ENCODE measurements around the gene ACTN4.

Gene ACTN4

DNA sequence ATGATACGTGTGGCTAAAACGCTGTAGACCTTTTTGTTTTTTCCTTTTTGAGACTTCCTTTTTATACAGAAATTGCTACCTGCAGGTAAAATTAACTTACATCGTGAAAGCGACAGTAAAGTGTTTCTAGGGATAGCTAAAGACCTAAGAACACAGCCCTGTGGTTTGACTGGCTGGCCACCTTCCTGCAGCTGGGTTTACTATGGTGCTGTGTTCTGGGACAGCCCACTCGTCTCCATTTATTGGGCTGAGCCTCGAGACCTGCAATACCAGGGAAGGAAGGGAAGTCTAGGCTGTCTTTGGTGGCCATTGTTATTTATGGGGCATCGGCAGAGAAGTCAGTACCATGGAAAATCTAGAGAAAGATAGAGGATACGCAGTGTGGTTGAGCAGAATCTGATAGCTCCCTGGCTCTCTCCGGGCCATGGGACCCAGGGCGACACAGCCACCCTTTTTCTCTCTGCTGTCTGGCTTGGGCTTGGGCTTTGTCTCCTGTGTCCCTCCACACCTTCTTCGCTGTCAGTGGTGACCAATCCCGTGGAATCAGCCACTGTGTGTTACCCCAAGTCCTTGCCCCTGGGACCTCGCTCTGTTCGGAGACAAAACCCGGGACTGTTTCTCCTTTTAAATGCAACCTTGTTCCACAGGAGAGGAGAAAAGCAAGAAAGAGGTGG lies 30.9 kb downstream of the ACTN4 start:
- DNase-seq (ENCODE audit: low spot score), result no peak

DNA sequence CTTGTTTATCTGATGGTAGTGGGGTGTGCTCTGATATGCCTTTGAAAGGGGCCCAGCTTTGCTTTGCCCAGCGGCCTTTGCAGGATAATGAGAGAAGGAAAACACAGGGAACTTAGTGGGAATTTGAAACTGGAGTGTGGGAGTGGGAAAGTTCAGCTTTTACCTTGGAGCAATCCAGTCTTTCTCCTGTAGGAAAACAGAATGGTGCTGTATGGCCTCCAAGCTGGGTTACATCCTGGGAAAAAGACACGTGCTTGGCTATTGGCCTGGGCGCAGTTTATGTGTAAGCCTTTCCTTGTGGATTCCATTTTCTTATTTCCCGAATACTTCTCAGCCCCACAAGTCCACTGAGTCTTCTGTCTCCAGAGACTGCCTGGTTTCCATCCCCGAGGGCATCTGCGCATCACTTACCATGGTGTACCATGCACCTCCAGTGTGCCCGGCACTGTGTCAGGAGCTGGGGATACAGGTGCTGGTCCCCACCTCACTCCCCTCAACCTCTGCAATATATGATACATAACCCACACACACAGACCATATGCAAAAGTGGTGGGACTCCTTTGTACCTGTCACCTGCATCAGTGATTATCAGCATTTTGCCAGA lies 31.5 kb downstream of the ACTN4 start:
- DNase-seq (ENCODE audit: low spot score), result no peak

DNA sequence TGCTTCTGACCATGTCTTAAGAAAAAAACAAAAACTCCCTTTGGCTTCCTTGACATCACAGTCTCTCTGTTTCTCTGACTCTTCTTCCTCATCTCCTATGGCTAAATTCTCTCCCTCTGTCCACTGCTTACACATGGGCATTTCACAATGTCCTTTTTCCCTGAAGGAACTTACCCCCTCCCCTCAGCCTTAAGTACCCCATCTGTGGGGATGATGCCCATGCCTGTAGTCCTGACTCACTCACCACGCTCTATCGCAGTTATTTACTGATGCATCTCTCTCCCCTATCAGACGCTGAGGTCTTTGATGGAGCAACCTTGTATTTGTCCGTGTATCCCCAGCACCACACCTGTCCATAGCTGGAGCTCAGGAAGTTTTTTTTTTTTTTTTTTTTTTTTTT lies 32.4 kb downstream of the ACTN4 start:
- no peak for DNase-seq (ENCODE audit: low spot score)

GRCh38 chr19:38682195-38682867 lies 34.9 kb downstream of the ACTN4 start:
- DNase-seq (ENCODE audit: low spot score), result no peak

DNA sequence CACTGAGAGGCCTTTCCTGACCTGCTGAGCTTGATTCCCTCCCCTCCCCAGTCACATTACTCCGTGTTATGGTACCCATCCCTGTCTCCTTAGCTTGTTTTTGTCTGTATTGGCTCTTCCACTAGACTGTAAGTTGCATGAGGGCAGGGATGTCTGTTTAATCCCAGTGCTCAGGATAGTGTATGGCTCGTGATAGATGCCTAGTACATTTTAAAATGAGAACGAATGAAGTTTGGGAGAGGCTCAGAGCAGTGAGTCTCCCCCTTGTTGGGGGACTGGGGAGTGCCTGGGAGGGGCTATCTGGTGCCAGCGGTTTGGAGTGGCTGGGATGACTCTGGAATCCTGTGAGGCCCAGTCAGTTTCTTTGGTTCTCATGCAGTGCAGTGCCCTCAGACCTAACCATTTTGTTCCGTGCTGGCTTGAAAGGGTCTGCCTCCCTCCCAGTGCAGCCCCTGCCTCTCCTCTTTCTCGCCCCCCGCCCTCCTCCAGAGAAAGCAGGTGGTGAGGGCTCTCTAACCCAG lies 35.5 kb downstream of the ACTN4 start:
- no peak for DNase-seq (ENCODE audit: low spot score)

- peak; percentile 87 for DNase-seq (ENCODE audit: low spot score)
Observed at GRCh38 chr19:38683393-38684077, 36.1 kb downstream of the ACTN4 start.

DNA sequence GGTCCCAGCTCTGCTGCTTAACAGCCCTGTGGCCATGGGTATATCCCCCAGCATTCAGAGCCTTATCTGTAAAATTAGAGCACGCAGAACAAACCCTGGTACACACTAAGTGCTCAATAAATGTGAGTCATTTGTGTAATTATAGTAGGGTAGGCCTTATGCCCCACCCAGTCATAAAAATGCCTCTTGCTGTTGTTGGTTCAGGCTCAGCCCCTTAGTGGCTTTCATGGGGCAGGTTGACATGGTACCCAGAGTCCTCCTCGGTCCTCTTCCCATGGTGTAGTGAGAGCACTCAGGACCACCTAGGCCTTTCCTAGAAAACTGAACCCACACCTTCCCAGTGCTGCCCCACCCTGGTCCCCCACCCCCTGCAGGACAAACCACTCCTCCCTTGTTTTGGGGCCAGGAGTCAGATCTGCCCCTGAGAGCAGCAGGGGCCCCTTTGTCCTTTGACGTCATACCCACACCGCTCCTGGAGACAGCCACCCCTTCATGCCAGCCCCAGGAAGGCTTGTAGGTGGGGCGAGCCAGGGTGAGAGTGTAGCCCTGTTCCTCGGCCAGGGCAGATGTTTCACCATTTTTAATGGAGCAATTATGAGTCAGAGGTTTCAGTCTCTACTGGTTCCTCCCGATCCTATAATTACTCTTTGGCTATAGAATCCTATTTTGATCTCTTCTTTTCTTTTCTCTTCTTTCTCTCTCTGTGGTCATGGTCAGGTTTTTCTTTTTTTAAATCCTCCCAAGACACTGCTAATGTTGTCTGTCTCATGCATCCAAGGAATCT lies 36.8 kb downstream of the ACTN4 start:
- DNase-seq (ENCODE audit: low spot score), result no peak

GRCh38 chr19:38684862-38685665 lies 37.6 kb downstream of the ACTN4 start:
- no peak for DNase-seq (ENCODE audit: low spot score)

GRCh38 chr19:38685666-38686529 lies 38.4 kb downstream of the ACTN4 start:
- DNase-seq (ENCODE audit: low spot score), result peak; percentile 72

GRCh38 chr19:38686530-38686888 lies 39.1 kb downstream of the ACTN4 start:
- DNase-seq (ENCODE audit: low spot score), result no peak

DNA sequence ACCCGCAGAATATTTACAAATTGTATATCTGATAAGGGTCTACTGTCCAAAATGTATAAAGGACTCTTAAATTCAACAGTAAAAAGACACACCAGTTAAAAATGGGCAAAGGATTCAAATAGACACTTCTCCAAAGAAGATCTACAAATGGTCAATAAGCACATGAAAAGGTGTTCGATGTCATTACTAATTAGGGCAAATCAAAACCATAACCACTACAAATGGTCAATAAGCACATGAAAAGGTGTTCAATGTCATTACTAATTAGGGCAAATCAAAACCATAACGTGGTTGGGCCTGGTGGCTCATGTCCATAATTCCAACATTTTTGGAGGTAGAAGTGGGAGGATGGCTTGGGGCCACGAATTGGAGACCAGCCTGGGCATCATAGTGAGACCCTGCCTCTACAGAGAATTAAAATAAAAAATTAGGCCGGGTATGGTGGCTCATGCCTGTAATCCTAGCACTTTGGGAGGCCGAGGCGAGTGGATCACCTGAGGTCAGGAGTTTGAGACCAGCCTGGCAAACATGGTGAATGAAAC lies 40.5 kb downstream of the ACTN4 start:
- DNase-seq (ENCODE audit: low spot score), result no peak

GRCh38 chr19:38690146-38690545 lies 42.7 kb downstream of the ACTN4 start:
- no peak for DNase-seq (ENCODE audit: low spot score)

DNA sequence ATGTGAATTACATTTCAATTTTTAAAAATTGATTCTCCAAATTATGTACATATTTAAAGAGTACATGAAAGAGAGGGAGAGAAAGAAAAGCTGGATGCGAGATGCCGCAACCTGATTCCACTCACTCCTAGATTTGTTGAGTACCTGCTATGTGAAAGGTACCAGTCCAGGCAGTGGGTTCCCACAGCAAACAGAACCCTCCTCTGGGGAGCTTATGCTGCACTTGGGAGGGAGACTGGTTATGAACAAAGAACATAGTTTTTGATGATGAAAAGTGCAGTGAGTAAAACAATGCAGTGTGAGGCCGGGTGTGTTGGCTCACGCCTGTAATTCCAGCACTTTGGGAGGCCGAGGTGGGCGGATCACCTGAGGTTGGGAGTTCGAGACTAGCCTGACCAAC lies 43.4 kb downstream of the ACTN4 start:
- no peak for DNase-seq (ENCODE audit: low spot score)

- no peak for DNase-seq (ENCODE audit: low spot score)
Observed at GRCh38 chr19:38691938-38692457, 44.5 kb downstream of the ACTN4 start.

GRCh38 chr19:38692458-38693379 lies 45.3 kb downstream of the ACTN4 start:
- DNase-seq (ENCODE audit: low spot score), result no peak

GRCh38 chr19:38693380-38694223 lies 46.2 kb downstream of the ACTN4 start:
- peak; percentile 91 for DNase-seq (ENCODE audit: low spot score)

GRCh38 chr19:38695317-38695683 lies 47.9 kb downstream of the ACTN4 start:
- DNase-seq (ENCODE audit: low spot score), result no peak
